Mammary epithelial cell (primary cell): ENCODE measurements around the gene RNF208.

Experiments used
- CTCF ChIP-seq, 2 donors: IDR thresholded peaks in 1 of 2; conservative IDR thresholded peaks in 1 of 2; 2 replicates each; pipeline ENCODE4 v1.5.1; 2011 to 2012; ENCODE audit warnings: inconsistent platforms in 2 of 2, low read length in 2 of 2, mild to moderate bottlenecking in 2 of 2, control low read depth in 1 of 2, low read depth in 1 of 2; ENCODE audit not compliant: insufficient read depth in 1 of 2; ENCODE audit errors: extremely low read depth in 1 of 2
- EZH2 ChIP-seq: IDR thresholded peaks from 2 replicates; pipeline ENCODE4 v1.6.1; 2012; ENCODE audit warnings: low read length, inconsistent platforms, borderline replicate concordance

GRCh38 chr9:137184881-137185660, 37.0 kb downstream of the RNF208 start:
- TF ChIP-seq EZH2 (no peak), CTCF (conservative IDR thresholded peaks at IDR 0.05 in 1 of 2, IDR thresholded peaks at IDR 0.05 in 1 of 2; ENCODE audit: extremely low read depth in 1 of 2, insufficient read depth in 1 of 2, low read depth in 1 of 2, low read length in 2 of 2) (no peak)
